ENCODE data around the gene PM20D2.

GRCh38 chr6:89140347-89141156 is 5.3 kb upstream of the PM20D2 start:
- TF ChIP-seq CTCF (IDR thresholded peaks at IDR 0.05; ENCODE audit: low read depth, low read length) (no peak), EZH2phosphoT487 (IDR thresholded peaks at IDR 0.05; ENCODE audit: low read depth) (no peak)
